SU-DHL-6 (cell line): ENCODE measurements around the gene TMTC1.

Source experiments
- EZH2phosphoT487 ChIP-seq: fragments of 200-600 bp; sonication (generic), shearing (Covaris generic); conservative IDR thresholded peaks from 2 replicates; pipeline ENCODE4 v1.6.1; 2018; ENCODE audit warnings: mild to moderate bottlenecking, antibody characterized with exemption, low read length, moderate library complexity, mixed read lengths
- TF ChIP-seq, protein P1 (sequence below): fragments of 200-600 bp; sonication (generic); IDR thresholded peaks from one replicate; pipeline ENCODE4 v1.5.1; 2017; ENCODE audit warnings: antibody characterized with exemption, mild to moderate bottlenecking, low read length, moderate library complexity; ENCODE audit not compliant: insufficient read depth, poor library complexity, severe bottlenecking

DNA sequence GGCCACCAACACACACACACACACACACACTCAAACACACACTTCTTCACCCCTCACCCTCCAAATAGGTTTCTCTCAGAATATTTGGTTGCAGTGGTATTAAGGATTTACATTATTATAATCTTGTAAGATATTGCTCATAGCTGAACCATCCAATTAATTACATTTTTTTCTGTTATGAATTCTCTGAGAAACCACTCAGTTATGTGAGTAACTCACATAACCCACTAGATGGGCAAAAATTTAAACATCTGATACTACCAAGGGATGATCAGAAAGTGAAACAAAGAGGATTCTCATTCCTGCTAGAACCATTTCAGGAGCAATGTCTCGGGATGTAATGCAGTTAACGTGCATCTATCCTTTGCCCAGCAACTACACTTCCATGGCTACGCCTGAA is 31.6 kb downstream of the TMTC1 start:
- TF ChIP-seq, protein P1, sequence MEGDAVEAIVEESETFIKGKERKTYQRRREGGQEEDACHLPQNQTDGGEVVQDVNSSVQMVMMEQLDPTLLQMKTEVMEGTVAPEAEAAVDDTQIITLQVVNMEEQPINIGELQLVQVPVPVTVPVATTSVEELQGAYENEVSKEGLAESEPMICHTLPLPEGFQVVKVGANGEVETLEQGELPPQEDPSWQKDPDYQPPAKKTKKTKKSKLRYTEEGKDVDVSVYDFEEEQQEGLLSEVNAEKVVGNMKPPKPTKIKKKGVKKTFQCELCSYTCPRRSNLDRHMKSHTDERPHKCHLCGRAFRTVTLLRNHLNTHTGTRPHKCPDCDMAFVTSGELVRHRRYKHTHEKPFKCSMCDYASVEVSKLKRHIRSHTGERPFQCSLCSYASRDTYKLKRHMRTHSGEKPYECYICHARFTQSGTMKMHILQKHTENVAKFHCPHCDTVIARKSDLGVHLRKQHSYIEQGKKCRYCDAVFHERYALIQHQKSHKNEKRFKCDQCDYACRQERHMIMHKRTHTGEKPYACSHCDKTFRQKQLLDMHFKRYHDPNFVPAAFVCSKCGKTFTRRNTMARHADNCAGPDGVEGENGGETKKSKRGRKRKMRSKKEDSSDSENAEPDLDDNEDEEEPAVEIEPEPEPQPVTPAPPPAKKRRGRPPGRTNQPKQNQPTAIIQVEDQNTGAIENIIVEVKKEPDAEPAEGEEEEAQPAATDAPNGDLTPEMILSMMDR = no peak
- no peak for TF ChIP-seq EZH2phosphoT487
